IMR-90 (cell line): ENCODE results near the gene SLC2A13. TPM values are rescaled to one million over a fixed set of nuclear protein-coding genes. Genes with fewer than 3 reads are reported as not detected.

Source experiments
- ATAC-seq: fragments of 200-7000 bp; cut with Tn5 transposase; 2 replicates; pipeline ENCODE4 v1.9.1; 2020; ENCODE audit warnings: low read depth, mild to moderate bottlenecking, moderate library complexity
- BruUV-seq: library from RNA; stranded (reverse); fragments of 400-500 nt; replicated peaks from 2 replicates; lab custom pipeline; 2021; lab: Mats Ljungman, UMichigan
- CTCF ChIA-PET: fragments of 300-600 bp; formaldehyde crosslinking; extraction: SDS; loops from one replicate; lab custom pipeline; 2021; ENCODE audit warnings: antibody characterized with exemption; lab: Yijun Ruan, JAX
- POLR2A ChIA-PET: fragments of 300-600 bp; sonication (Branson Sonifier 250); formaldehyde crosslinking; loops from one replicate; lab custom pipeline; 2022; ENCODE audit warnings: antibody characterized with exemption; ENCODE audit not compliant: unreplicated experiment; lab: Charles Lee
- DNase-seq: peaks from one replicate; pipeline ENCODE4 v3.0.0; 2013
- H2AFZ ChIP-seq: replicated peaks from 2 replicates; pipeline ENCODE3; 2013; ENCODE audit warnings: low read length, mild to moderate bottlenecking; ENCODE audit not compliant: poor library complexity
- H2AK5ac ChIP-seq: 2 replicates; pipeline ENCODE4 v1.6.1; 2013; ENCODE audit warnings: low read depth, low read length, inconsistent platforms
- H2AK9ac ChIP-seq: replicated peaks from 2 replicates; pipeline ENCODE3; 2013; ENCODE audit warnings: mild to moderate bottlenecking, low read depth, low read length, moderate library complexity; ENCODE audit not compliant: poor library complexity
- H2BK120ac ChIP-seq: 2 replicates; pipeline ENCODE4 v1.6.1; 2013; ENCODE audit warnings: low read depth, low read length, inconsistent platforms
- H2BK15ac ChIP-seq: 3 replicates; pipeline ENCODE4 v1.6.1; 2013; ENCODE audit warnings: low read depth, low read length, inconsistent platforms
- H2BK20ac ChIP-seq: 2 replicates; pipeline ENCODE4 v1.6.1; 2013; ENCODE audit warnings: low read depth, mild to moderate bottlenecking, inconsistent platforms, low read length, moderate library complexity
- H2BK5ac ChIP-seq: 2 replicates; pipeline ENCODE4 v1.6.1; 2013; ENCODE audit warnings: mild to moderate bottlenecking, low read depth, low read length, inconsistent platforms; ENCODE audit not compliant: poor library complexity, severe bottlenecking
- H3K14ac ChIP-seq: replicated peaks from 2 replicates; pipeline ENCODE4 v1.6.1; 2013; ENCODE audit warnings: low read depth, low read length, inconsistent platforms
- H3K18ac ChIP-seq: 2 replicates; pipeline ENCODE4 v1.6.1; 2013; ENCODE audit warnings: low read depth, low read length, control low read depth
- H3K23ac ChIP-seq: 2 replicates; pipeline ENCODE4 v1.6.1; 2013; ENCODE audit warnings: low read depth, low read length, inconsistent platforms
- H3K27ac ChIP-seq: 2 replicates; pipeline ENCODE4 v1.5.1; 2013; ENCODE audit warnings: mild to moderate bottlenecking, control low read depth, low read length; ENCODE audit not compliant: insufficient read depth
- H3K27me3 ChIP-seq: 2 replicates; pipeline ENCODE4 v1.6.1; 2013; ENCODE audit warnings: low read length; ENCODE audit not compliant: control insufficient read depth, insufficient read depth
- H3K36me3 ChIP-seq: 2 replicates; pipeline ENCODE4 v1.6.1; 2013; ENCODE audit warnings: low read length, mixed read lengths; ENCODE audit not compliant: control insufficient read depth, insufficient read depth
- H3K4ac ChIP-seq: 2 replicates; pipeline ENCODE4 v1.6.1; 2013; ENCODE audit warnings: low read depth, low read length, inconsistent platforms
- H3K4me1 ChIP-seq: 2 replicates; pipeline ENCODE4 v1.6.1; 2013; ENCODE audit warnings: low read length, mixed read lengths; ENCODE audit not compliant: control insufficient read depth, insufficient read depth
- H3K4me2 ChIP-seq: 2 replicates; pipeline ENCODE4 v1.6.1; 2013; ENCODE audit warnings: low read depth, mild to moderate bottlenecking, control low read depth, low read length, moderate library complexity
- H3K4me3 ChIP-seq: 2 replicates; pipeline ENCODE4 v1.5.1; 2013; ENCODE audit warnings: low read depth, mild to moderate bottlenecking, control low read depth, low read length, moderate library complexity; ENCODE audit not compliant: insufficient read depth
- H3K56ac ChIP-seq: 2 replicates; pipeline ENCODE4 v1.6.1; 2013; ENCODE audit warnings: low read length, inconsistent platforms; ENCODE audit not compliant: insufficient read depth; ENCODE audit errors: extremely low read depth
- H3K79me1 ChIP-seq, 2 experiments: 2 replicates each; pipeline ENCODE4 v1.6.1; 2013; ENCODE audit warnings: low read length in 2 of 2, inconsistent platforms in 1 of 2, low read depth in 1 of 2
- H3K9ac ChIP-seq: 2 replicates; pipeline ENCODE4 v1.6.1; 2013; ENCODE audit warnings: low read depth, low read length, control low read depth
- H3K9me1 ChIP-seq: 2 replicates; pipeline ENCODE4 v1.6.1; 2013; ENCODE audit warnings: low read length, inconsistent platforms; ENCODE audit not compliant: insufficient read depth
- H3K9me3 ChIP-seq: 2 replicates; pipeline ENCODE4 v1.6.1; 2013; ENCODE audit warnings: low read length; ENCODE audit not compliant: control insufficient read depth, insufficient read depth
- H4K20me1 ChIP-seq: 2 replicates; pipeline ENCODE4 v1.6.1; 2013; ENCODE audit warnings: low read length, inconsistent platforms; ENCODE audit not compliant: insufficient read depth
- H4K5ac ChIP-seq: 2 replicates; pipeline ENCODE4 v1.6.1; 2013; ENCODE audit warnings: mild to moderate bottlenecking, low read depth, low read length, control low read depth
- H4K8ac ChIP-seq, 2 experiments: 2 replicates each; pipeline ENCODE4 v1.6.1; 2013; ENCODE audit warnings: low read depth in 2 of 2, low read length in 2 of 2, control low read depth in 1 of 2, inconsistent platforms in 1 of 2
- H4K91ac ChIP-seq: 2 replicates; pipeline ENCODE4 v1.6.1; 2013; ENCODE audit warnings: low read depth, low read length, inconsistent platforms; ENCODE audit not compliant: insufficient read depth
- BHLHE40 ChIP-seq: fragments of 150-350 bp; IDR thresholded peaks from 2 replicates; pipeline ENCODE4 v1.6.1; 2016; ENCODE audit warnings: mild to moderate bottlenecking, low read depth, low read length
- CEBPB ChIP-seq: IDR thresholded peaks from 2 replicates; pipeline ENCODE4 v1.6.1; 2012; ENCODE audit warnings: low read depth, low read length, improper control_type of control experiment
- CHD1 ChIP-seq: IDR thresholded peaks from 2 replicates; pipeline ENCODE4 v1.6.1; 2012; ENCODE audit warnings: low read depth, low read length, improper control_type of control experiment
- FOS ChIP-seq: fragments of 150-350 bp; IDR thresholded peaks from 2 replicates; pipeline ENCODE4 v1.6.1; 2016; ENCODE audit warnings: low read depth, low read length
- MAFK ChIP-seq: IDR thresholded peaks from 2 replicates; pipeline ENCODE4 v1.6.1; 2012; ENCODE audit warnings: low read depth, low read length, improper control_type of control experiment
- MAZ ChIP-seq: IDR thresholded peaks from 2 replicates; pipeline ENCODE4 v1.6.1; 2012; ENCODE audit warnings: low read depth, mild to moderate bottlenecking, low read length, improper control_type of control experiment, moderate library complexity, borderline replicate concordance
- MXI1 ChIP-seq: IDR thresholded peaks from 2 replicates; pipeline ENCODE4 v1.6.1; 2012; ENCODE audit warnings: low read depth, mild to moderate bottlenecking, low read length, moderate library complexity, borderline replicate concordance
- NFE2L2 ChIP-seq: fragments of 150-350 bp; IDR thresholded peaks from 2 replicates; pipeline ENCODE4 v1.6.1; 2016; ENCODE audit warnings: low read depth, mild to moderate bottlenecking, low read length
- POLR2A ChIP-seq: IDR thresholded peaks from 2 replicates; pipeline ENCODE4 v1.6.1; 2012; ENCODE audit warnings: mild to moderate bottlenecking, low read depth, low read length
- RFX5 ChIP-seq: IDR thresholded peaks from 2 replicates; pipeline ENCODE4 v1.8.0; 2012; ENCODE audit warnings: low read depth, mild to moderate bottlenecking, low read length, moderate library complexity
- SMC3 ChIP-seq: fragments of 150-350 bp; IDR thresholded peaks from 2 replicates; pipeline ENCODE4 v1.6.1; 2016; ENCODE audit warnings: low read depth, mild to moderate bottlenecking, antibody characterized with exemption, low read length, moderate library complexity
- WGBS, 2 experiments: methylation state at CpG; one replicate each; pipeline versions ENCODE4 v1.1.5 to v1.1.7; 2013; ENCODE audit warnings: missing lambda C conversion rate in 2 of 2; ENCODE audit not compliant: insufficient read length in 1 of 2; ENCODE audit errors: extremely low coverage in 2 of 2; 5-methylcytosine and 5-hydroxymethylcytosine counted together
- dilution Hi-C: fragments of 300-500 bp; cut with HindIII; formaldehyde crosslinking; loops from one replicate; pipeline ENCODE4 v1.14.3; 2018; ENCODE audit warnings: low sequenced_read_pairs; ENCODE audit not compliant: unreplicated experiment
- in situ Hi-C: fragments of 300-500 bp; cut with MboI; formaldehyde crosslinking; loops from 3 replicates; pipeline ENCODE4 v1.14.3; 2019; ENCODE audit warnings: low sequenced_read_pairs, inconsistent platforms, mixed read lengths
- intact Hi-C: fragments of 100-400 bp; cut with micrococcal nuclease; formaldehyde crosslinking; loops from 2 replicates; pipeline ENCODE4 v1.10.0; 2022
- polyA plus RNA-seq, 3 experiments: library from polyadenylated mRNA; depleted of rRNA; stranded (reverse); fragments of >200 nt; gene quantifications; 2 replicates each; pipeline ENCODE4 v1.2.3, GENCODE V29; 2012; ENCODE audit warnings: low replicate concordance in 1 of 3
- total RNA-seq: library from RNA; depleted of rRNA; stranded (reverse); fragments of >200 nt; gene quantifications from 2 replicates; pipeline ENCODE4 v1.2.3, GENCODE V29; 2012
- TF ChIP-seq, protein P1 (sequence below): fragments of 150-350 bp; IDR thresholded peaks from 2 replicates; pipeline ENCODE4 v1.6.1; 2017; ENCODE audit warnings: mild to moderate bottlenecking, antibody characterized with exemption, low read length, low read depth

The SLC2A13 gene
- total and polyA plus RNA-seq, 2 of the 4 experiments (the other 2 are of a cell fraction), result 1.5 to 3.9 TPM

DNA sequence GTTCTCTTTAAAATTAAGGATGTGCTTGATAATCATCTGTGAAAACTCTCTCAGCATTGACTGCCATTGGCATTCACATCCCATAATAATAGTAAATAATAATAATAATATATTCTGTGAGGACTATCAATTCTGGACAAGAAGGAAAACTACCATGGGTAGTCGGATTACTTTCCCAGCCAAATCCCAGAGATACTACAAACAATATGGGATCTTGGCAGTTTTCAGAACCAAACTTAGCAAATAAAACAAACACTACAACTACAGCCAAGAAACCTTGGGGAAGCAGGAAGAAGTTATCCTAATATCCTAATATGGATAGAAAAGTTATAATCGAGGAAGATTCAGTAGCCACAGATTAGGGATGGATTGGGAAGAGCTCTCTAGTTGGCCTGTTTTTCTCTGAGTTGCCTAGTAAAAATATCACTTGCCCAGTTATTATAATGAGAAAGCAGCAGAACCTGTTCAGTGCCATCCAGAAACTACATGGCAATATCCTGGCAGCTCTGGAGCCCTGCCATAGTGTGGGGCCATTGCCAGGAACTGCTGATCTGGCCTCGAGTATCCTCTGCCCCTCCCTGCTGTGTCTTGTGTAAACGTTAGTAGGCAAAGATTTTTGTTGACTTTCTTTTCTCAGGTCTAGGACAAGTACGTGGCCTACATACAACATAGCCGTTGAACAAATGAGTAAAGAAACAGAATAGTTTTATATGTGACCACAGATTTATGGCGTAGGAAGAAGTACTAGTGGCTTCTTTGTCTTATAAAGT, 193.5 kb downstream of the SLC2A13 start:
- Histone ChIP-seq H3K23ac (no peak overlapping the region), H3K4me3 (no peak overlapping the region), H2BK5ac (no peak overlapping the region), H4K91ac (no peak overlapping the region), H2AFZ (no peak overlapping the region), H2AK5ac (no peak overlapping the region), H3K9me3 (no peaks in the 10 kb centered on the region), H2BK20ac (no peak overlapping the region), H3K56ac (no peak overlapping the region), H3K4me2 (no peak overlapping the region), H3K18ac (no peak overlapping the region), H3K27me3 (no peaks in the 10 kb centered on the region), H4K8ac (no peak overlapping the region), H3K27ac (no peak overlapping the region), H3K9ac (no peak overlapping the region), H3K14ac (no peak overlapping the region), H4K20me1 (no peaks in the 10 kb centered on the region), H3K79me1 (no peaks in the 10 kb centered on the region), H3K9me1 (no peaks in the 10 kb centered on the region), H3K36me3 (no peaks in the 10 kb centered on the region), H4K5ac (no peak overlapping the region), H2BK120ac (no peak overlapping the region), H2BK15ac (no peak overlapping the region), H3K4ac (no peak overlapping the region), H2AK9ac (no peak overlapping the region), H3K4me1 (no peaks in the 10 kb centered on the region)
- in situ Hi-C loops (no loop called here), intact Hi-C loops (no loop called here), dilution Hi-C loops (no loop called here)
- ATAC-seq, result no peak
- TF ChIP-seq CEBPB (no peak), RFX5 (no peak), NFE2L2 (no peak), FOS (no peak), SMC3 (no peak), MXI1 (no peak), POLR2A (no peak), BHLHE40 (no peak), MAZ (no peak), MAFK (no peak), CHD1 (no peak)
- TF ChIP-seq, protein P1, sequence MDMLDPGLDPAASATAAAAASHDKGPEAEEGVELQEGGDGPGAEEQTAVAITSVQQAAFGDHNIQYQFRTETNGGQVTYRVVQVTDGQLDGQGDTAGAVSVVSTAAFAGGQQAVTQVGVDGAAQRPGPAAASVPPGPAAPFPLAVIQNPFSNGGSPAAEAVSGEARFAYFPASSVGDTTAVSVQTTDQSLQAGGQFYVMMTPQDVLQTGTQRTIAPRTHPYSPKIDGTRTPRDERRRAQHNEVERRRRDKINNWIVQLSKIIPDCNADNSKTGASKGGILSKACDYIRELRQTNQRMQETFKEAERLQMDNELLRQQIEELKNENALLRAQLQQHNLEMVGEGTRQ, result no peak
- WGBS, 2 experiments, result no CpG with 5 or more reads among the region's 7 CpGs
- POLR2A ChIA-PET, result no interaction called here
- BruUV-seq, result no TSS peak
- DNase-seq, result no peak
- CTCF ChIA-PET, result no interaction called here
